NCI-H526 (cell line): ENCODE data around the gene BRPF1.
"Not testable (repeated sequence)": the region's sequence is repeated elsewhere in the genome, so short reads cannot be mapped to it uniquely, and the experiment has no call there.

Source experiments
- DNase-seq, 2 experiments: peaks; one replicate each; lab custom pipeline; 2025; lab: John Stamatoyannopoulos, UW

BRPF1 gene

GRCh38 chr3:9768141-9768775 lies 36.7 kb downstream of the BRPF1 start:
- no peak for DNase-seq

- peak in 1 of 2 experiments; percentile 19 for DNase-seq
Observed at GRCh38 chr3:9769012-9769411, 37.5 kb downstream of the BRPF1 start.

- peak in 1 of 2 experiments; percentile 82 for DNase-seq
Observed at GRCh38 chr3:9769426-9770275, 38.1 kb downstream of the BRPF1 start, which contains the start of gene CAMK1. CAMK1 (minus strand) TSS chr3:9769947; CDS start chr3:9767749, 2,198 bp downstream.

DNA sequence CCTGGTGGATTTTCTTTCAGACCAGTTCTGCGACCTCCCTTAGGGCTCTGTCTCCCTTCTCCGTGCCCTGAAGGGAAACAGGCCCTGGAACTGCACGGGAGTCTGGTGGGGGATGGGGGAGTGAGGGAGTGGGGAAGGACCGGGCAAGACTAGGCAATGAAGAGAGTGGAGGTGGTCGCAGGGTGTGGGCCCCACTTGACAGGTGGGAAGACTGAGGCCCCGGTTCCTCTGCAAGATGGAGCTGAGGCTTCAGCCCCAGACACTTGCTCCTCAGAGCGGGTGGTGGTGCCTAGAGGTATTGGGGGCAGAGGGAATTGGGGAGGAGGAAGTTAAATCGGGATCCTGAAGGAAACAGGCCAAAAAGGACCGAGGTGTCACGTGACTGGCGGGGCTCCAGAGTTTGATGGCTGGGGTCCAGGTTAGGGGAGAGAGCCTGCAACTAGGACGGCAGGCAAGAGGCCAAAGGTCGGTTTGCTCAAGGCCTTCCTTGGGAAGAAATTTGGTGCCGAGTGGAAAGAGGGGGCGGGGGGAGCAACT lies 38.8 kb downstream of the BRPF1 start:
- DNase-seq = peak in 1 of 2 experiments; percentile 7

GRCh38 chr3:9771007-9771406 lies 39.5 kb downstream of the BRPF1 start:
- not testable (repeated sequence) for DNase-seq

GRCh38 chr3:9776896-9777693 lies 45.6 kb downstream of the BRPF1 start:
- DNase-seq = no peak

DNA sequence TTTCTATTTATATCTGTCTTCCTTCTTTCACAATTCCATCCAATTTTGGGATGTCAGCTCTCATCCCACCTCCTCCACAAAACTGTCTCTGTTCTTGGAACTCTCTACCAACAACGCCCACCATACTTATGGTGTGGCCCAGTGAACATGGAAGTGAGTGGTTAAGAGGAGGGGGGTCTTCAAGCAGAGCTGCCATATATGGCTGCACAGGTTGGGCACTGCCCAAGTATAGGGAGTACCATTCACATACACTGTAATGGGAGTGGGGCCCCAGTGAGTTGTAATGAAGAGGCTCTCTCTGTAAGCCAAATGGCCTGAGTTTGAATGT lies 46.1 kb downstream of the BRPF1 start:
- DNase-seq = no peak

DNA sequence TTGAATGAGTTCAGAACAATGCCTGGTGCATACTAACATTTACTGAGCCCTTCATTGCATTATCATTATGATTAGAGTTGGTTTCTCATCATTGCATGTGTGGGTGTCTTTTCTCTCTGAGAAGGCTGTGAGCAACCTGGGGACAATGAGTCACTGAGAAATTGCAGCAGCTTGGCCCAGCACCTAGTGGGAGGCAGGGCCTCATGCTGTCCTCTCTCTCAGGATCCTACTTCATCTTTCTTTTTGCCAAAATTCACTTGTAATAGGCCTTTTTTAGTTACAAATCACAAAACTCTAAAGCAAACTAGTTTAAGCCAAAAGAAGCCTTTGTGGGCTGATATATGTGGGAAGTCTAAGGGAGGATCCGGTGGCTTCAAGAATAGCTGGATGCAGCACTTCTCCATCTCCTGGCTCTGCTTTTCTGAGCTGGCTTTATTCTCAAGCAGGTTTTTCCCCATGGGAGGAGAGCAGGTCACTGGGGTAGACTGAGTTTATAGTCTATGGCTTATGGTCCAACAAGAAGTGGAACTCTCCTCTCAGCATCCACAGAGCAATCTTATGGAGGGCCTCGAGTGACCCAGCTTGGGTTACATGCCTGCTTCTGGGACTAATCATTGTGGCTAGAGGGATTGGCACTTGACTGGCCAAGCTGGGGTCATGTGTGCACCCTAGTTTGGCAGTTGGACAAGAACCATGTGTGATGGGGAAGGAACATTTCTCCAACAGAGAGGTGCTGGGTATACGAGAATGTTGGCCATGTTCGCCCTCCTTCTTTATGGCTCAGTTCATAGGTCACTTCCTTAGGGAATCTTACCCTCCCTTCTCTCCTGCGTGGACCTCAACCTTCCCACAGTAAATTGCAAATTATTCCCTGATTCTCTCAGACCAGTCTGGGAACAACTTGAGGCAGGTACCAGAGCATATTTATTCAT lies 46.9 kb downstream of the BRPF1 start:
- no peak for DNase-seq

GRCh38 chr3:9779075-9779593 lies 47.6 kb downstream of the BRPF1 start:
- no peak for DNase-seq

GRCh38 chr3:9779721-9780457 lies 48.4 kb downstream of the BRPF1 start:
- no peak for DNase-seq

DNA sequence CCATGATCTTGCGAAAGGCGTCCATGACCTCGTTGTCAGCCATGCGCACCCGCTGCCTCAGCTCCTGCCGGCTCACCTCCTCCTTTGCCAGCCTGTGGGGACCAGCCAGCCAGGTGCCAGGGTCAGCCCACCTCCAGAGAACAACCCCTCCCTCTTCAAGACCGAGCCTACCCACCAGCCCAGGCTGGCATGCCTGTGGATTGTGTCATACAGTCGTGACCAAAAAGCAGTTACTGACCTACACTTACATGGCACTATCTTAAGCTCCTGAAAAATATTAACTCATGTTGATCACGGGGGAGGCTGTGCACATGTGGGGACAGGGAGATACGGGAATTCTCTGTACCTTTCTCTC lies 48.9 kb downstream of the BRPF1 start:
- DNase-seq = no peak

GRCh38 chr3:9780910-9781309 lies 49.4 kb downstream of the BRPF1 start:
- no peak for DNase-seq

GRCh38 chr3:9781551-9781950 lies 50.0 kb downstream of the BRPF1 start:
- no peak for DNase-seq

GRCh38 chr3:9781978-9782603 lies 50.6 kb downstream of the BRPF1 start:
- no peak for DNase-seq

DNA sequence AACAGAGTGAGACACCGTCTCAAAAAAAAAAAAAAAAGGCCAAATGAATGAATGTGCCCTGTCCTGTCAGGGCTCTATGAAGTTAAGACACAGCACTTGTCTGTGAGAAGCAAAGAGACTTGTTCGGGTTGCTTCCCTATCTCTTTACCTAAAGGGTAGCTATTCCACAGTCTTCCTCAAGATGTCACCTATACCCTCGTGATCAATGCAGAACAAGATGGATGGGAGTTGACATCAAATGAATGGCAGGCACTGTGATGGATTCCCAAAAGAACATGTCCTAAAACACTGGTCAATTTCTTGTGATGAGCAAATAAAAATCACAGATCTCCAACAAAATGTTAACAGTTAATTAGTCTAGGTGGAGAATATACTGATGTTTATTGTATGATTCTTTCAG lies 51.2 kb downstream of the BRPF1 start:
- no peak for DNase-seq

GRCh38 chr3:9783954-9784353 lies 52.4 kb downstream of the BRPF1 start:
- no peak for DNase-seq

DNA sequence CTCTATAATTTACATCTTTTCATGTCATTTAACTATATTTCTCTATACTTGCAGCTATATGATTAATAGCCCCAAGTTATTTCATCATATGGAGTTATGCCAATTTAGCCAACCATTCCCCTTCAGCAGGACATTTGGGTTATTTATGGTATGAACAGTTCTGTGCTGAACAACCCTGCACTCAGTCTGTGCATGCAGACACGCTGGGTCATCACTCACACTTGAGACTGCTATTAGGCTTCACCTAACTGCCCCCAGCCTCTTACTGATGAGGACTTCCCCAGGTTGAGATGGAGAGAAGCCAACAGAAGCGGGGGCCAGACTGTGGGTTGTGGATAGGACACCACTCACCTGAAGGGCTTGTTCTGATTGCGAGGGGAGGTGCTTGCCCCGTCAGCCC lies 53.4 kb downstream of the BRPF1 start:
- DNase-seq = no peak

DNA sequence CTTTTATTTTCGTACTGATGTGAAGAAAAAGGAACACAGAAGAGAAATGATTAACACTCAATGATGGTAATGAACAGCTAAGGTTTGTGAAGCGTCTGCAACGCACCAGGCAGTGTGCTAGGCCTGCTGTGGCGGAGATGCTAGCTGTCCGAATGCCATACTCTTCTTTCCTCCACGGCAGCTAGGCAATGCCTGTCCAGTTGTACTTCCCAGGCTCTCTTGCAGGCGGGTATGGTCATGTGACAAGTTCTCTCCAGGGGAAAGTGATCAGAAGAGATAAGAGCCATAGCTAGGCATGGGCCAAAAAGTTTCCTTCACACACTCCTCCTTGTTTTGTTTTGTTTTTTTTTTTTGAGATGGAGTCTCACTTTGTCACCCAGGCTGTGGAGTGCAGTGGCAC lies 54.1 kb downstream of the BRPF1 start:
- no peak for DNase-seq

- no peak for DNase-seq
Observed at GRCh38 chr3:9786209-9786739, 54.7 kb downstream of the BRPF1 start.
